Fibroblast of lung (primary cell): ENCODE results near the gene SNRNP48.

Experiments
- EZH2 ChIP-seq: IDR thresholded peaks from 2 replicates; pipeline ENCODE4 v1.5.1; 2012; ENCODE audit warnings: low read length, control low read depth, mild to moderate bottlenecking; ENCODE audit errors: missing control alignments
- TF ChIP-seq, protein P1 (sequence below), 2 donors: IDR thresholded peaks in 1 of 2; conservative IDR thresholded peaks in 1 of 2; 1 replicate in 1 of 2; 2 replicates in 1 of 2; pipeline ENCODE4 v1.5.1; 2011 to 2012; ENCODE audit warnings: low read length in 2 of 2, control low read depth in 1 of 2, inconsistent platforms in 1 of 2, low read depth in 1 of 2, mild to moderate bottlenecking in 1 of 2

DNA sequence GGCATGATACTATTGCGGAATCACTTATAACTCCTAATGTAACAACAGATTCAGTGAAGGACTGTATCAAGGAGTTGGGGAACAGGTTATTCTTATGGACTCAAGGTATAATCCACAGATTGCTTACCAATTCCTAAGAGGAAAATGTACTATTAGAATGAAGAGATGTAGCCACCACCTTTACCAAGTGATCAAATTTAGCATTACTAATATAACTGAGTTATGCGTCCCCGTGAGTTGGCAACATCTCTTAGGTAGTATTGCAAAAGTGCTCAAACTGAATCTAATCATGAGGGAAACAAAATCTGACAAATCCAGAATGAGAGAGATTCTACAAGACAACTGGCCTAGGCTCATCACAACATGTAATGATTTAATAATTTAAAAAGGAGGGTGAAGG is 777 bp upstream of the SNRNP48 start:
- TF ChIP-seq, protein P1, sequence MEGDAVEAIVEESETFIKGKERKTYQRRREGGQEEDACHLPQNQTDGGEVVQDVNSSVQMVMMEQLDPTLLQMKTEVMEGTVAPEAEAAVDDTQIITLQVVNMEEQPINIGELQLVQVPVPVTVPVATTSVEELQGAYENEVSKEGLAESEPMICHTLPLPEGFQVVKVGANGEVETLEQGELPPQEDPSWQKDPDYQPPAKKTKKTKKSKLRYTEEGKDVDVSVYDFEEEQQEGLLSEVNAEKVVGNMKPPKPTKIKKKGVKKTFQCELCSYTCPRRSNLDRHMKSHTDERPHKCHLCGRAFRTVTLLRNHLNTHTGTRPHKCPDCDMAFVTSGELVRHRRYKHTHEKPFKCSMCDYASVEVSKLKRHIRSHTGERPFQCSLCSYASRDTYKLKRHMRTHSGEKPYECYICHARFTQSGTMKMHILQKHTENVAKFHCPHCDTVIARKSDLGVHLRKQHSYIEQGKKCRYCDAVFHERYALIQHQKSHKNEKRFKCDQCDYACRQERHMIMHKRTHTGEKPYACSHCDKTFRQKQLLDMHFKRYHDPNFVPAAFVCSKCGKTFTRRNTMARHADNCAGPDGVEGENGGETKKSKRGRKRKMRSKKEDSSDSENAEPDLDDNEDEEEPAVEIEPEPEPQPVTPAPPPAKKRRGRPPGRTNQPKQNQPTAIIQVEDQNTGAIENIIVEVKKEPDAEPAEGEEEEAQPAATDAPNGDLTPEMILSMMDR (conservative IDR thresholded peaks at IDR 0.05 in 1 of 2, IDR thresholded peaks at IDR 0.05 in 1 of 2; ENCODE audit: low read depth in 1 of 2, low read length in 2 of 2): no peak
- TF ChIP-seq EZH2: no peak
